Activated T-cell treated with anti-CD3 and anti-CD28 coated beads, Interleukin-2, amount 50 U/mL, for 24 hours (primary cell): ENCODE data around the gene SCNM1.
A peak's percentile ranks its signal among the peaks of the same experiment; 100 is the strongest.

Source experiments
- DNase-seq: peaks from one replicate; pipeline ENCODE4 v3.0.0-alpha.2; 2020
- H3K27ac Mint-ChIP-seq: 2 replicates; pipeline ENCODE4 v1.8.0; 2020; ENCODE audit warnings: mild to moderate bottlenecking, mixed read lengths
- H3K27me3 Mint-ChIP-seq: 2 replicates; pipeline ENCODE4 v1.8.0; 2020; ENCODE audit warnings: mixed read lengths
- H3K36me3 Mint-ChIP-seq: 2 replicates; pipeline ENCODE4 v1.8.0; 2020; ENCODE audit warnings: low read depth, mixed read lengths
- H3K4me1 Mint-ChIP-seq: 2 replicates; pipeline ENCODE4 v1.8.0; 2020; ENCODE audit warnings: low read depth, mixed read lengths
- H3K4me3 Mint-ChIP-seq: 2 replicates; pipeline ENCODE4 v1.8.0; 2020; ENCODE audit warnings: mild to moderate bottlenecking, moderate library complexity, mixed read lengths
- H3K9me3 Mint-ChIP-seq: 2 replicates; pipeline ENCODE4 v1.8.0; 2020; ENCODE audit warnings: mixed read lengths

Gene SCNM1, protein sequence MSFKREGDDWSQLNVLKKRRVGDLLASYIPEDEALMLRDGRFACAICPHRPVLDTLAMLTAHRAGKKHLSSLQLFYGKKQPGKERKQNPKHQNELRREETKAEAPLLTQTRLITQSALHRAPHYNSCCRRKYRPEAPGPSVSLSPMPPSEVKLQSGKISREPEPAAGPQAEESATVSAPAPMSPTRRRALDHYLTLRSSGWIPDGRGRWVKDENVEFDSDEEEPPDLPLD

DNA sequence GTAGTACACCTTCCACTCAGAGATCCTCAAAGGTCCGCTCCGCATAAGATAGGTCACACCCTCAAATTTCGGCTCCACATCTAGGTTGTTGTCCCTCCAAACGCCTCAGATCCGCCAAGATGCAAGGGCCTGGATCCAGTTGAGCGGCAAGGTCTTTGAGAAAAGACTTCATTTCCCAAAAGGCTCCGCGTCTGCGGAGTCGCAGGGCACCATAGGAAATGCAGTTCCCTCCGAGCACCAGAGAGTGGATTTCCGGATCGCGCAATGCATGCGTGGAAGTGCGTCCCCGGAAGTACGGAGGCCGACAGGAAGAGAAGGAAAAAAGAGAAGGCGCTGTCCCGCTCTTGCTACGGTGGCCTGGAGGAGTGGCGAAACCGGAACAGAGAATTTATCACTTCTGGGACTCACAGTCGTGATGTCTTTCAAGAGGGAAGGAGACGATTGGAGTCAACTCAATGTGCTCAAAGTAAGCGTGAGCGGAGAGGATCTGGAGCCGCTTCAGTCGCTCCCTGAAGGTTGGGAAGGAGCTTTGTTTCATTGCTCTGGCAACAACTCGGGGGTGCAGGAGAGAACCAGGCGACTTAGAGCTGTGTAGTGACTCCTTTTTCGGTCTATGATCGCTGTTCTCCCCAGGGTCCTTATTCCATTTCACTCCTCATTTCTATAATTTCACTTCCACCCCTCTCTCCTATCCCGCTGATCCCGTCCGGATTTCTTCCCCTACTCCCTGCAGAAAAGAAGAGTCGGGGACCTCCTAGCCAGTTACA lies at the start of gene SCNM1, which contains the start of gene LYSMD1:
Gene SCNM1 (plus strand): TSS at position 407 of the 767 bp plus-strand sequence. CDS start 9 bp downstream, at position 416.
Gene LYSMD1 (minus strand): TSS at position 165 of the 767 bp plus-strand sequence. CDS start 644 bp downstream, outside the sequence.
- peak within 1 kb of the TSS; percentile 95 for H3K4me3 Mint-ChIP-seq
- peak; percentile 93 for DNase-seq
- H3K9me3 Mint-ChIP-seq: no peaks in the 10 kb centered on the region
- no peaks in the 10 kb centered on the region for H3K27me3 Mint-ChIP-seq
- H3K27ac Mint-ChIP-seq: peak within 1 kb of the TSS; percentile 98
- peaks cover 57% of the 10 kb centered on the region for H3K4me1 Mint-ChIP-seq
- H3K36me3 Mint-ChIP-seq: peaks cover 74% of the 10 kb centered on the region

DNA sequence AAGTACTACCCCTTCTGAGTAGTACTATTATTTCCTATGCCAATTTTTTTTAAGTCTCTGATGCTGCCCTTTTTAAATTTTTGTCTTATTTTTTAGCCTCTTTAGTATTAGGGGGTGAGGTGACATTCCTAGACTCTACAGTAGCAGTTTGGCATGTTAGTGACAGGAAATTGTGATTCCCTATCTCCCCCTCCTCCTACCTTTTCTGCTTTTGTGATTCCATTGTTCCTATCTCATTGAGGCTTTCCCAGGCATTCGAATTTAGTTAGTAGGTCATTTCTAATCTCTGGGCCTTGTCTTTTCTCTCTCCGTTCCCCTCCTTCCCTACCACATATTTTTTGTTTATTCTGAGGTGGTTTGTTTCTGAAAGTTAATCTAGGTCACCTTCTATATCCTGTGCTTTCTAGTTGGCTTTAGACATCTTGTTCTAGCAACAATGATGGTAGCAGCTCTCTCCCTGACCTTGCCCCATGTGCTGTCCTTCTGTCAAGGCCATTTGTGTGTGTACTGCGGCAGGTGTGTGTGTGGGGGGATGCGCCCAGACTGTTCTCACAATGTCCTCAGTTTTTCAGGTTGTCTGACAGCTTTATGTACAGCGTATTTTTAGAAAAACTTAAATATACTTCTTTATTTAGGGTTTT lies 41.1 kb upstream of the SCNM1 start:
- no peaks in the 10 kb centered on the region for H3K4me1 Mint-ChIP-seq
- H3K9me3 Mint-ChIP-seq: no peaks in the 10 kb centered on the region
- no peak for DNase-seq
- no peaks in the 10 kb centered on the region for H3K27me3 Mint-ChIP-seq
- peaks cover 29% of the 10 kb centered on the region for H3K36me3 Mint-ChIP-seq
- H3K27ac Mint-ChIP-seq: peak overlapping the region; percentile 7
- no peak overlapping the region for H3K4me3 Mint-ChIP-seq

DNA sequence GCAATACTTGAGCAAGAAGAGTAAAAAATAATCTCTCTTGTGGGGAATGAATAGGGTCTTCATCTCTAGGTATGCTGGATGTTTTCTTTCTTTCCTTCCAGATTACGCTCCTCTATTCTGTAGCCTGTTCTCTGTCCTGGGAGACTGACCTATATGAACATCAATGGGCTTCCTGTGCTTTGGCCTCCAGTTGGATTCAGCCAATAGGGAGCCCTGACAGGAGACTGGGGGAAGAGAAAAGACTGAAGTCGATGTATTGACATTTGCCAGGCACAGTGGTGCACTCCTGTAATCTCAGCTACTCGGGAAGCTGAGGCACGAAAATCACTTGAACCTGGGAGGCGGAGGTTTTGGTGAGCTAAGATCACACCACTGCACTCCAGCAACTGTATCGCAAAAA lies 37.1 kb upstream of the SCNM1 start:
- H3K36me3 Mint-ChIP-seq: peaks cover 5% of the 10 kb centered on the region
- H3K27me3 Mint-ChIP-seq: peaks cover 9% of the 10 kb centered on the region
- DNase-seq: no peak
- peaks cover 13% of the 10 kb centered on the region for H3K4me1 Mint-ChIP-seq
- H3K4me3 Mint-ChIP-seq: no peak overlapping the region
- H3K27ac Mint-ChIP-seq: no peak overlapping the region
- no peaks in the 10 kb centered on the region for H3K9me3 Mint-ChIP-seq

DNA sequence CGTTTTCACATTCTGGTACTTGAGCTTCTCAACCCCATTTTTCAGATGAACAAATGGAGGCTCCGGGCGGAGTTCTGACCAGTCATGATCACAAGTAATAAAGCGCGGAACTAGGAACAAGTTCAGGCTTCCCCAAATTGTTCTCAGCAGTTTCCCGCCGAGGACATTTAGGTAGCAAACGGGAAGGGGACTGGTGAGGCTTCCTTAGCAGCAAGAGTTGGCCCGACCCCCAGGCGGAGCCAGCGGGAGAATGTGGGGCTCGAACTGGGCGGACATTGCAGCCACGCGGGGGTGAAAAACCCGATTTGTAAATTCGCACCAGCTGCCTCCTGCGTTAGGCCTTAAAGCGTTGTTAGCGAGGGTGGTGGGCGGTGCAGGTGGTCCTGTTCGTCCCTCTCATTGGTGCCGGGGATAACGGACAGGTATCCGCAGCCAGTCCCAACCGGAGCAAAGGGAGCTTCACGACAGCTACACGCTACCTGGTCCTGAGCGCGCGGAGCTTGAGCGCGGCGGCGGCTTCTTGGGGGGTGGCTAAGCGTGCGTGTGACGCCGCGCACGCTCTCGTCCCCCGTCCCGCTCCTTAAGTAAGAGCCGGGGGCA lies 34.9 kb upstream of the SCNM1 start:
- Mint-ChIP-seq H3K36me3 (no peaks in the 10 kb centered on the region), H3K27ac (peak overlapping the region; percentile 87), H3K4me1 (peaks cover 13% of the 10 kb centered on the region), H3K9me3 (no peaks in the 10 kb centered on the region), H3K4me3 (peak overlapping the region; percentile 64), H3K27me3 (peaks cover 9% of the 10 kb centered on the region)
- DNase-seq: peak; percentile 87

DNA sequence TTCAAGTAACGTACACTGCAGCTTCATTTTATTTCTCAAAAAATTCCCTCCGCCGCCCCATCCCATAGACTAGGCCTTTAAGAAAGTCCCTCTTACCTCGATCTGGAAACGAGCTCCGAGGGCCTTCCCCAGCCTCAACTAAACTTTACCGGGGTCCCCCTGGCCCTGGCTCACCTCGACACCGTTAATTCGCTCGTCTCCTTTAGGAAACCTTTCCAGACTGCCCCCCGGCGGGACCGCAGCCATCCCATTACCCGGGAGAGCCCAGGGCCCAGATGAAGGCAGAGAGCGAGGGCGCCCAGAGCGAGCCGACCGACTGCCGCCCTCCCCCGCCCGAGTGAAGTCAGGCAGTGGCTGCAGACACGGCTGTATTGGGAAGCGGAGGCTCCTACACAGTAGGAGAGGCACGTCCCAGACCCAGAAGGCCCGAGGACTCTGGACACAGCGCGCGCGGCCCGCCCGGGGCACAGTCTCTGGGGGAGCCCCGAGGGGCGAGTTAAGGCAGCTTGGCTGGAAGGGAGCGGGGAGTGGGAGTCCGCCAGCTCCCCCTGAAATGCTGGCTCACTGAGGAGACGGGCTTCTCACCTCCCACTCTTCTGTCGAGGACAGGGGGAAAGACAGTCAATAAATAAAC lies 34.1 kb upstream of the SCNM1 start:
- Mint-ChIP-seq H3K9me3 (no peaks in the 10 kb centered on the region), H3K27me3 (peaks cover 9% of the 10 kb centered on the region), H3K27ac (peak overlapping the region; percentile 87), H3K4me1 (peaks cover 13% of the 10 kb centered on the region), H3K36me3 (no peaks in the 10 kb centered on the region), H3K4me3 (peak overlapping the region; percentile 64)
- DNase-seq: peak; percentile 43

DNA sequence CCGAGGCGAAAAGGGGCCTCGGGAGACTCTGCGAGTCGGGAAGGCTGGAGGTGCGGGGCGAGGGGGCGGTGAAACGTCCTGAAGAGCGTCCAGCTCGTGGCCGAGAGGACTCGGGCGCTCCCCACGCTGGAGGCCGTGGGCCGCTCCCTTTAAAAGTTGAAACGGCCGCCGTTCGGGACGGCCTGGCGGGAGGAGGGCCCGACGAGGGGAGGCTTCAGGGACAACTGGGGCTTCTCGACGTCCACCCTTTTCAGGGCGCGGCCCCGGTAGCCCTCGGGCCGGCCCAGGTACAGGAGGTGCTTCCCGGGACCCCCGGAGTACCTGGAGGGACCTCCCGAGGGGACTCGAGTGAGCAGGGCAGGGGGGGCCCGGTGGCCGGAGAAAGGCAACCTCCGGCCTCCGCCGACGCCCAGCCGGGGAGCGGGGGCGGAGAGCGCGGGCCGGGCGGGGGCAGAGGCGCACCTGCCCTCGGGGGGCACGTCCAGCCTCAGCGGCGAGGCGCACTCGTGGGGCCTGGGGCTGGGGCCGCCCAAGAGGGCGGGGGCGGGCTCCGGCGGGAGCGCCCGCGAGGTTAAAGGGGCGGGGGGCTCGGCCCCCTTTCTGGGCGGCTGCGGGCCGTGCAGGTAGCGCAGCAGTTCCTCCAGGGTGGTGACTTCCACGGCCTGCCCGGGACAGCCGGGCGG lies 33.5 kb upstream of the SCNM1 start:
- Mint-ChIP-seq H3K36me3 (no peaks in the 10 kb centered on the region), H3K4me1 (peaks cover 13% of the 10 kb centered on the region), H3K27ac (no peak overlapping the region), H3K4me3 (no peak overlapping the region), H3K27me3 (peaks cover 9% of the 10 kb centered on the region), H3K9me3 (no peaks in the 10 kb centered on the region)
- DNase-seq: no peak

DNA sequence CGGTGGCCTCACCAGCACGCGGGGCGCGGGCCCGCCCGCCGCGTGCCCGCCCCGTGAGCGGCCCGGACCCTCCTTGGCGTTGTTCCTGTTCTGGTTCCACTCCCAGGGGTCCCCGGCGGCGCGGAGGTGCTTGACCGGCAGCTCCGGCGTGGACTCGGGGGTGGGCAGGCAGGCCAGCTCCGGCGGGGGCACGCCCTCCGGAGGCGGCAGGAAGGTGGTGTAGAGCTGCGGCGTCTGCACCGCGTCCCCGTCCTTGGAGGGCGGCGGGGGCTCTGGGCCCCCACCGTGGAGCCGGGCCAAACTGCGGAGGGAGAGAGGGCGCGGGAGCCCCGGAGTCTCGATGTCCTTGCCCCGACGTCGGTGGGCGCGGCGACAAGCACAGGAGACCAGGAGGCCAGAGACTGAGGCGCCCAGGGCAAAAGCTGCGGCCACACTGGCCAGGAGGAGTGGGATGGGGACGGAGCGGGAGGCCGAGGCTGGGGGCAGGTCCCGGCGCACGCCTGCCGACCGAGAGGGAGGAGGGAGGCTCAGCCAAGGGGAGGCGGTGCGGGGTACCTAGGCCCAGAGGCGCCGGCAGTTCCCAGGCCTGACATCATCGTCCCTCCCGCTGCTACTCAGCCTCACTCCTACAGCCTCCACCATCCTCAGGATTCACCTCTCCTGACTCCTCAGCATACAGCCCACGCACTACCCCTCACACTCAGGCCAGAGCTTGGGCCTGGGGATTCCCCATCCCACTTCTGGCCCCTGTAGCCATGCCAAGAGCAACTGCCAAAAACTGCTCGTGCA lies 32.7 kb upstream of the SCNM1 start:
- peaks cover 13% of the 10 kb centered on the region for H3K4me1 Mint-ChIP-seq
- H3K9me3 Mint-ChIP-seq: no peaks in the 10 kb centered on the region
- peaks cover 9% of the 10 kb centered on the region for H3K27me3 Mint-ChIP-seq
- no peak for DNase-seq
- H3K27ac Mint-ChIP-seq: no peak overlapping the region
- no peak overlapping the region for H3K4me3 Mint-ChIP-seq
- no peaks in the 10 kb centered on the region for H3K36me3 Mint-ChIP-seq

DNA sequence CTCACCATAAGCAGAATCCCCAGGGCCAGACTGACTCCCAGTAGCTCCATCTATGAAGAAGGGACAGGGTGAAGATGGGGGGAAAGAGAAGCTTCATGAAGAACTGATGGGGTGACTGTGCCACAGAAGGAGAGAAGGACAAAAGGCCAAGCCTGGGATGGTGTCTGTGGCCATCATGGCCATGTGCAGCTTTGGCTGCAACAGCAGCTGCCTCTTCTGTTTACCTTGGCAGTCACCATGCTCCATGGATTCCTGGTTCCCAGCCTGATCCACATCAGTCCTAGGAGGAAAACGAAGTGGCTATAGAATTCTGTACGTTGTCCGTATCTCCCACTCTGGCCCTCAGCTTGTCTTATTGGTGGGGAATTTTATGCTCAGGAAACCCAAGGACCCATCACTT lies 31.5 kb upstream of the SCNM1 start:
- H3K4me3 Mint-ChIP-seq: no peak overlapping the region
- no peak overlapping the region for H3K27ac Mint-ChIP-seq
- peaks cover 9% of the 10 kb centered on the region for H3K27me3 Mint-ChIP-seq
- no peaks in the 10 kb centered on the region for H3K9me3 Mint-ChIP-seq
- H3K4me1 Mint-ChIP-seq: peaks cover 13% of the 10 kb centered on the region
- no peaks in the 10 kb centered on the region for H3K36me3 Mint-ChIP-seq
- no peak for DNase-seq

DNA sequence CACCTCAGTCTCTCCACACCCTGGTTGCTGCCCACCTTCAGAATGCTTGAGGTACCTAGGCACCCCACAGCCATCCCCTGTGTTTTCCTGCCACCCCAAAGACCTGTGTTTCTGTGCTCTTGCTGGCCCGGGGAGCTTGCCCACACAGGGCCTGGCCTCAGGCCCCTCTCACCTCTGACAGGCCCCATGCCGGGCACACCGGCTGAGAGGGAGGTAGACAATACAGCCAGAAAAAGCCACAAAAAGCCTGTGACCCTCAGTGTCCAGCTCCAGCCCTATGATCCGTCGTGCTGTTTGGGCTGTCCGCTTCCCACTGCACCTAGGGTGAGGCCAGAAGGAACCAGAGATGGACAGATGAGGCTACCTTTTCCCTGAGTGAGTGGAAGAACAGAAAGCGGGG lies 31.0 kb upstream of the SCNM1 start:
- no peaks in the 10 kb centered on the region for H3K36me3 Mint-ChIP-seq
- H3K27me3 Mint-ChIP-seq: peaks cover 9% of the 10 kb centered on the region
- no peak for DNase-seq
- no peaks in the 10 kb centered on the region for H3K9me3 Mint-ChIP-seq
- no peak overlapping the region for H3K4me3 Mint-ChIP-seq
- H3K4me1 Mint-ChIP-seq: peaks cover 13% of the 10 kb centered on the region
- no peak overlapping the region for H3K27ac Mint-ChIP-seq

DNA sequence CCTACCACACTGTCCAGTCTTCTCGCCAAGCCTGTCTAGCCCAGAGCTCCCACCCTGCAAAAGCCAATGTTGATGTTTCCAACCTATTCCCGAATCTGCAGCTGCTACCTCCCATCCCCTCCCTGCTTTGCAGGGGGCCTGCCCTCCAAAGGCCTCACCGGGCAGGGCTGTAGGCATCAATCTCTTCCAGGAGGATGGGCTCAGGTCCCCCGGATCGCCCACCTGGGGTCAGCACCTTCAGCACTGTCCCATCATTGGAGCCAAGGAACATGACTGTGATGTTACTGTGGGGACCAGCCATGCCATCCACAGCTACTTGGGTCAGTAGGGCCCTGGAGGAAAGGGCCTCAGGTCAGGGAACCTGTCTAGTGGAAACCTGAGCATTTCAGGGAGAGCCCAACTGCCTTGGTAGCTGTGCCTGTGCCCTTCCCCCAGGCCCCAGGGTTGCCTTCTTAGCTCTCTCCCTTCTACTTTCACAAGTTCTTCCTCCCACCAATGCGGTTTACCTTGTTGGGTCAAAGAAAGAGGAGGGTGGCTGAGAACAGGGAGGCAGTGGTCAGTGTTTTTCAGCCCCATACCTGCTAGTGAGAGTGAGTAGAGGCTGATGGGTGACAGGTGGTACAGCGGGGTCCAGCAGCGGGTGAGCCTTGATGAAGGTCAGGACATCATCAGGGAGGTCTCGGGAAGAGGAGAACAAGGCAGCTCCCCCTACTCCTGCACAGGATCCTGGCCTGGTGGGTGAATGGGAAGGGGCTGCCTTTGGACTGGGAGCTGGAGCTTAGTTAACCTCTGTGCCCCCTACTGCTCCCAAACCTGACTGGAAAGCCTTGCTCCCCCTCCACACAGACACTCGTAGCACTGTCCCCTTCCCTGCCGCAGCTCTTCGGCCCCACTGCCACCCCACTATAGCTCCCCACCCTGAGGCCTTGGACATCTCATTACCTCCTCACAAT lies 30.2 kb upstream of the SCNM1 start:
- no peak overlapping the region for H3K27ac Mint-ChIP-seq
- no peaks in the 10 kb centered on the region for H3K36me3 Mint-ChIP-seq
- no peak overlapping the region for H3K4me3 Mint-ChIP-seq
- H3K9me3 Mint-ChIP-seq: no peaks in the 10 kb centered on the region
- H3K27me3 Mint-ChIP-seq: peaks cover 6% of the 10 kb centered on the region
- peaks cover 11% of the 10 kb centered on the region for H3K4me1 Mint-ChIP-seq
- no peak for DNase-seq

DNA sequence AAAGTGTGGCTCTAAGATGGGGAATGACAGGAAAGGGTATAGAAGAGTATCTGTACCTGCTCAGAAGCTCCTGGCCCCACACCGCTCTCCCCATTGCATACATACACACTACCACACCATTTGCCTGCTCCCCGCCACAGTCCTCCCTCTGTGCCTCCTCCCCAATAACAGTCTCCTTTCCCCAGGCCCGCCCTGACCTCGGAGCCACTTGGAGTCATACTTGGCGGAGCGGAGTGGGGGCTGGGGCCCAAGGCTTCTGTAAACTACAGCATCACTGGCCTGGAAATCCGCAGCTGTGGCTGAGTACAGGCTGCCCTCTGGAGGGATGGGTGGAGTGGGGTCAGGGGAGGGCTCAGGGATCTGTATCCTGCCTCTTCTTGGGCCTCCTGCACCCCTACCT lies 28.2 kb upstream of the SCNM1 start:
- Mint-ChIP-seq H3K27me3 (no peaks in the 10 kb centered on the region), H3K4me3 (no peak overlapping the region), H3K9me3 (no peaks in the 10 kb centered on the region), H3K36me3 (no peaks in the 10 kb centered on the region), H3K4me1 (no peaks in the 10 kb centered on the region), H3K27ac (no peak overlapping the region)
- DNase-seq: no peak

DNA sequence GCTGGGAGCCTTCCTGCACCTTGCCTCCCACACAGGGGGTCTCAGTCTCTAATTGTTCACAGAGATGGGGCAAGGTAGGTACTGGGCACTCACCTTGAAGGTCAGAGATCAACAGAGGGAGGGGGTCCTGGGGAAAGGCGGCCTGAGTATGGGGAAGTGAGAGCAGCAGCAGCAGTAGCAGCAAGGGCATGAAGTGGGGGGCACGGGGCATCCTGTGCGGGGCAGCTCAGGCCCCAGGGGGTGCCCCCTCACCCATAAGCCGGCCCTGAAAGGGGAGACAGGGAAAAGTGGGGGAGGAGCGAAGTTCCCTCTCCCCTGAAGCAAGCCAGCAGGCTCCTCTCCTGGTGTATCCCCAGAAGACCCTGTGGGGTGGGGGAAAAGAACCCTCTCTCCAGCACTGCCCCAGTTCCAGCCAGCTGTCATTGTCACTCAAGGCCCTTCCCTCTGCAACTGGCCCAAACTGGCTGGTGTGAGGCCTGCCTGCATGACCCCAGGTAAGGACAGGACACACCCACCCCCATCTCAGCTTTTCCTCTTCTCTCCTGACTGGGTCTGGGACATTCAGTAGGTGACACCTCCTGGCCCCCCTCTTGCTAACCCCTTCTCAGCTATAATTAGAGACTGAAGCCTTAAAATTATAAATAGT lies 23.4 kb upstream of the SCNM1 start:
- H3K4me3 Mint-ChIP-seq: no peak overlapping the region
- H3K27me3 Mint-ChIP-seq: peaks cover 4% of the 10 kb centered on the region
- H3K4me1 Mint-ChIP-seq: peaks cover 17% of the 10 kb centered on the region
- no peak overlapping the region for H3K27ac Mint-ChIP-seq
- DNase-seq: peak; percentile 13
- no peaks in the 10 kb centered on the region for H3K9me3 Mint-ChIP-seq
- H3K36me3 Mint-ChIP-seq: no peaks in the 10 kb centered on the region
